NCI-H2196 (cell line): ENCODE measurements around the gene RAB34.

Experiments used
- DNase-seq: peaks from one replicate; lab custom pipeline; 2025; ENCODE audit not compliant: unreplicated experiment; lab: John Stamatoyannopoulos, UW

RAB34 gene

GRCh38 chr17:28688481-28688880 lies 29.2 kb downstream of the RAB34 start:
- no peak for DNase-seq

GRCh38 chr17:28686296-28686695 lies 31.4 kb downstream of the RAB34 start:
- DNase-seq, result no peak

GRCh38 chr17:28685366-28685765 lies 32.3 kb downstream of the RAB34 start:
- no peak for DNase-seq

GRCh38 chr17:28684963-28685362 lies 32.7 kb downstream of the RAB34 start:
- DNase-seq, result peak; percentile 49

GRCh38 chr17:28682655-28683054 lies 35.0 kb downstream of the RAB34 start:
- DNase-seq, result no peak

GRCh38 chr17:28675980-28676379 lies 41.7 kb downstream of the RAB34 start:
- peak; percentile 11 for DNase-seq

- no peak for DNase-seq
Measured at GRCh38 chr17:28675490-28675889, 42.2 kb downstream of the RAB34 start.

- no peak for DNase-seq
Measured at GRCh38 chr17:28669918-28670317, 47.8 kb downstream of the RAB34 start.

- no peak for DNase-seq
Measured at GRCh38 chr17:28667870-28668269, 49.8 kb downstream of the RAB34 start.

GRCh38 chr17:28665994-28666393 lies 51.7 kb downstream of the RAB34 start:
- DNase-seq, result no peak
